ENCODE data around the gene ZNF222.

Gene ZNF222

DNA sequence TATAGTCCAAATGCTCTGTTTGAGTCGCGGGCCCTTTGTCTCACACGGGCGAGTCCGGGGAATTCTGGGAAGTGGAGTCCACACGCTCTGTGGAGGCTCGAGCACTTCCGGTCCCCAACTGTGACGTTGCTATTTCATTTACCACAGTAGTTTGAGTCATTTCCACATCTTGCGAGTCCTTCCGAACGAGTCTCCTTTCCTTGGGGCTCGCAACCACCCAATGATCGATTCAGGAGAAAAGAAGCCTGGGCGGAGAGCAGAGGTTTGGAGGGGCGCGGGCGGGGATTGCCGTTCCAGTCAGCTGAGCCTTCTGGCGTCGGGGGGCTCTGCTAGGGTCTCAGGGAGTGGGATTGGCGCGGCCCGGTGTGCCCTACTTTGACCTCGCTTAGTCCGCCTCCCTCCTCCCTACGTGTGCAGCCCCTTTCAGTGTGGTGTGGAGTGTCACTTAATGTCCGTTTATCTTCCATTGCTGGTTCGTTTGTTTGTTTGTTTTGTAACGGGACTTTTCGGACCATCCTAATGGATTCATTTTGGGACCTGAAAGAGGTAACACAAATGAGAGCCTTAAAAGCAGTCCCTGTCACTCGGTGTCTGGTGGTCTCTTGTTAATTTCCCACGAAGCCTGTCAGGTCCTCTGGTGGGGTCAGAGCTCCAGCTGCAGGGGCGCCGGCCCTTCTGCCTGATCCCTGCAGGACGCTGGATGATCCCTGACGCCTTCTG is at the start of gene ZNF222:
Gene ZNF222 (plus strand): TSS at position 163 of the 720 bp plus-strand sequence. CDS start 58 bp downstream, at position 221.
- DNase-seq (ENCODE audit: low read depth in 2 of 2) = peak; percentile 56 to 62

- DNase-seq (ENCODE audit: low read depth in 2 of 2) = no peak
Observed at GRCh38 chr19:43976732-43977131, 48.4 kb upstream of the ZNF222 start.

DNA sequence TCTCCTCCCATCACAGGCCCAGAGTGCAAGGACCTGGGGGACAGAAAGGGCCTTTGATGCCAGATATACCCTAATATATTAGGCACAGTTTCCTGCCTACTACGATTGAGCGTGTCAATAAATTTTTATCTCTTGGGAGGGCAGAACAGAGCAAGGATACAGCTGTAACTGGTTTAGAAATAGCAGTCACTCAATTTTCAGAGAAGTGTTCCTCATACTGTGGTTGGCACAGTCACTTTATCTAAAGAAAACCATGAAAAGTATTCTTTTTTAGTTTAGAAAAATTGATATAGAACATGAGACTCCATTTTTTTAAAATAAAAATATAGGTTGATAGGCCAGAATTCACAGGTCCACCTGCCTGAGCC is 41.7 kb upstream of the ZNF222 start:
- no peak for DNase-seq (ENCODE audit: low read depth in 2 of 2)

DNA sequence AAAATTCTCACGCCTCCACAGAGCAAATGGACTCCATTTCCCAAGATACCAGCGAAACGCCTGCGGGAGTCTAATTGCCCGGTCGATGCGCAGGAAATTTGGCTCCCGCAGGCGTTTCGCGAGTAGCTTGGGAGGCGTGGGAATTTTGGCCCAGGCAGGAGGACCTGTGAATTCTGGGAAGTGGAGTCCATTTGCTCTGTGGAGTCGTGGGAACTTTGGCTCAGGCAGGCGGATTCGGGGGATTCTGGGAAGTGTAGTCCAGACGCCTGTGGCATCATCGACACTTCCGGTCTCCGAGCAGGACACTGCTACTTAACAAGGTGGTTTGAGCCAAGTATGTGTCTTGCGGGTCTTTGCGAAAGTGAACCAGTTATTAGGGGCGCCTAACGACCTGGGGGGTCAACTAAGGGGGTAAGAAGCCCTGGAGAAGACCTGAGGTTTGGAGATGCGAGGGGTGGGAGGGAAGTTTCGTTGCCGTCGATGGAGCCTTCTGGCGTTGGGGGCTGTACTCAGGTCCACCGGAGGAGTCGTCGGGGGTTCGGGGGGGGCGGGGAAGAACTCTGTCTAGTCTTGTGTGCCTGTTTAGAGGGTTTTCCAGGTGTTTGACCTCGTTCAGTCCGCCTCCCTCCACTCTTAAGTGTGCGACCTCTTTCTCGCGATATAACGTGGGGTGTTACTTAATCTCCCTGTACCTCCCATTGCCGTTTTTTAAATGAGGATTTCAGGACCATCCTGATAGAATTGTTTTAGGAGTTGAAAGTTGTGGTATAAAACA is 41.1 kb upstream of the ZNF222 start, which contains the start of gene ZNF155:
Gene ZNF155 (plus strand): TSS at position 277 of the 775 bp plus-strand sequence. CDS start 4,356 bp downstream, outside the sequence.
- peak; percentile 49 to 51 for DNase-seq (ENCODE audit: low read depth in 2 of 2)

GRCh38 chr19:43984687-43985000 is 40.5 kb upstream of the ZNF222 start:
- DNase-seq (ENCODE audit: low read depth in 2 of 2) = no peak

- no peak for DNase-seq (ENCODE audit: low read depth in 2 of 2)
Observed at GRCh38 chr19:43997631-43998290, 27.4 kb upstream of the ZNF222 start.

GRCh38 chr19:44002212-44002565 is 23.0 kb upstream of the ZNF222 start:
- no peak for DNase-seq (ENCODE audit: low read depth in 2 of 2)

DNA sequence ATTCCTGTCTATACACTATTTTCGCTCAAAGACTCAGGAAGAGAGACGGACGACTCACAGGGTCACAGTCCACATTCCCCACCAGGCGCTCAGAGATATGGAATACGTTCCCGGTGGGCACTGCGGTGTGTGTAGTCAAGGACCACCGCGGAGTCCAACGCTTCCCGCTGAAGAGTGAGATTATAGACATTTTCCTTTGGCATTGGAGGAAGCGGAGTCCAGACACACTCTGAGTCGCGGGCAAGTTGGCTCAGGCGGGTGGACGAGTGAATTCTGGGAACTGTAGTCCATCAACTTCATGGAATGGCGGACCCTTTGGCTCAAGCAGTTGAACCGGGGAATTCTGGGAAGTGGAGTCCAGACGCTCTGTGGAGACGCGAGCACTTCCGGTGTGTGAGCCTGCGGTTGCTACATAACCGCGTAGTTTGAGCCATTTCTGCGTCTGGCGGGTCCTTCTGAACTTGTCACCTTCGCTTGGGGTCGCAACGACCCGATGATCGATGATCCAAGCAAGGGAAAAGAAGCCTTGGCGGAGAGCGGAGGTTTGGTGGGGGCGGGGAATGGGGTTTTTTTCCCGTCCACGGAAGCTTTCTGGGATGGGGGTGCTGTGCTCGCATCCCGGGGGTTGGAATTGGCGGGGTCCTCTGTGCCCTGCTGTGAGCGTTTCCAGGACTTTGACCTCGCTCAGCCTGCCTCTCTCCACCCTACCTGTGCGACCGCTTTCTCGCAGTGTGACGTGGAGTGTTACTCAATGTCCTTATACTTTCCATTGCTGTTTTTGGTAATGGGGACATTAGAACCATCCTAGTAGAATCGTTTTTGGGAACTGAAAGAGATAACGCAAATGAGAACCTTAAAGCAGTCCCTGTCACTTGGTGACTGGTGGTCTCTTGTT is 22.4 kb upstream of the ZNF222 start, which contains the start of gene ZNF230:
Gene ZNF230 (plus strand): TSS at position 392 of the 895 bp plus-strand sequence. CDS start 4,122 bp downstream, outside the sequence.
- peak; percentile 66 to 73 for DNase-seq (ENCODE audit: low read depth in 2 of 2)

DNA sequence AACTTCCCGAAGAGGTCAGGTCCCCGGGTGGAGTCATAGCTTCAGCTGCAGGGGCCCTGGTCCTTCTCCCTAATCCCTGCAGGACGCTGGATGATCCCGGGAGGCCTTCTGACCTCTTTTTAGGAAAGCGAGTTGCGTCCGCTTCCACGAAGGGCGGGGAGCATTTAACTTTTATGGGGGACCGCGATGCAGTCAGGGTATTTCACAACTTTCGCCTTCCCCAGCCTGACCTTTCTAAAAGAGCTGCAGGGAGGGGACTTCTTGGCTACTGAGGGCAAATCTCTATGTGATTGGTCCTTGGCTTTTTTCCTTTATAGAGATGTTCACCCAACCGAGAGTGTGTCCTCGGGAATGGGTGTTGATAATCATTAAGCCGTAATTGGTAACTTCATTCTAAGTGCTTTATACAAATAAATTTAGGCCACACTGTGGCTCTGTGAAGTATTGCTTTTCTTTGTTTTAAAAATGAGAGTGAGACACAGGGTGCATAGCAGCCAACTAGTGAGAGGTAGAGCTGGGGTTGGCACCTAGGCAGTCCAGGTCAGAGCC is 21.6 kb upstream of the ZNF222 start:
- no peak for DNase-seq (ENCODE audit: low read depth in 2 of 2)

- no peak for DNase-seq (ENCODE audit: low read depth in 2 of 2)
Observed at GRCh38 chr19:44005973-44006372, 19.2 kb upstream of the ZNF222 start.

DNA sequence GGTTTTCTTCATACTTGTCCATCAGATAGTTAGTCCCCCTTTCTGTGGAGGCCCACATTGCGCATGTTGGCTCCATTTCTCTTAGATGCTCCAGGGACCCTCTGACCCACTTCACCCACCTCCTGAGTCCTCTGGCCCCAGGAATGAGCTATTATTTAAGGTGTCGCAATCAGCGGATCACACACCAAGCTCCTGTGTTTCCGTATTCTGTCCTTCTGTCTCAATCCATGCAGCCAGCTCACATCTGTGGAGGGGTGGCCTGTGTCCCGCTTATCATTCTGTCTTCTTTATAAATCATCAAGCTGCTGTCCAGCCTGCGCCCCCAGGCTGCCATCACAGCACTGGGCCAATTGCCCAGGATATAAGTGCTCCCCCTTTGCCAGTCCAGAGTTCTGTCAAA is 17.7 kb upstream of the ZNF222 start:
- no peak for DNase-seq (ENCODE audit: low read depth in 2 of 2)

DNA sequence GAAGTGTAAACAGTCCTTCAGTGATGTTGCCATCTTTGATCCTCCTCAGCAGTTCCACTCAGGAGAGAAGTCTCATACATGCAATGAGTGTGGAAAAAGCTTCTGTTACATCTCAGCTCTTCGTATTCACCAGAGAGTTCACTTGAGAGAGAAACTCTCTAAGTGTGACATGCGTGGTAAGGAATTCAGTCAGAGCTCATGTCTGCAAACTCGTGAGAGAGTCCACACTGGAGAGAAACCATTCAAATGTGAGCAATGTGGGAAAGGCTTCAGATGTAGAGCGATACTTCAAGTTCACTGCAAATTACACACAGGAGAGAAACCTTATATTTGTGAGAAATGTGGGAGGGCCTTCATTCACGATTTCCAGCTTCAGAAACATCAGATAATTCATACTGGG is 14.7 kb upstream of the ZNF222 start:
- DNase-seq (ENCODE audit: low read depth in 2 of 2) = no peak

- no peak for DNase-seq (ENCODE audit: low read depth in 2 of 2)
Observed at GRCh38 chr19:44019498-44019897, 5.7 kb upstream of the ZNF222 start.

GRCh38 chr19:44021221-44021620 is 4.0 kb upstream of the ZNF222 start:
- no peak for DNase-seq (ENCODE audit: low read depth in 2 of 2)

DNA sequence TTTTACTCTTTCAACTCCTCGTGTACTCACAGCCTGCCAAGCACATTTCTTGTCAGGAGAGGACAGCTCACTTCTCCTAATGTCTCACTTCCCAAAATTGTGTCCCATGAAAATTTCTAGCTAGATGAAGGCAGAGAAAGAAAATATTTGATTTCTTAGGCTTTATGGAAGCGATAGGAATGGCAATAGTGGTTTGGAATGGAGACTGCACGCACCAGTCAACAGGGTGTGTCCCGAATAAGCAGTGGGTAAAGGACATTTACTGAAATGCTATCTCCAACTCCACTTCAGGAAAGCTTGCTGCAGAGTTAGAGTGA is 321 bp upstream of the ZNF222 start:
- no peak for DNase-seq (ENCODE audit: low read depth in 2 of 2)

DNA sequence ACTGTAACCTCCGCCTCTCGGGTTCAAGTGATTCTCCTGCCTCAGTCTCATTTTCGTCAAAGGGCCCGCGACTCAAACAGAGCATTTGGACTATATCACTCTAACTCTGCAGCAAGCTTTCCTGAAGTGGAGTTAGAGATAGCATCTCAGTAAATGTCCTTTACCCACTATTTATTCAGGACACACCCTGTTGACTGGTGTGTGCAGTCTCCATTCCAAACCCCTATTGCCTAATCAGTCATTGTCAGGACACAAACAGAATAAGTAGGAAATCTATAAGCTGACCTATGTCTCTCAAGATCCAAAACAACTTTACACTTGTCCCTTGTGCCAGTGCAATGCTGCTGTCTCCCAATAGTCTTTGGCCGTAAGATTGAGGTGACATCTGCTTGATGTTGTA is 1.4 kb downstream of the ZNF222 start:
- no peak for DNase-seq (ENCODE audit: low read depth in 2 of 2)

DNA sequence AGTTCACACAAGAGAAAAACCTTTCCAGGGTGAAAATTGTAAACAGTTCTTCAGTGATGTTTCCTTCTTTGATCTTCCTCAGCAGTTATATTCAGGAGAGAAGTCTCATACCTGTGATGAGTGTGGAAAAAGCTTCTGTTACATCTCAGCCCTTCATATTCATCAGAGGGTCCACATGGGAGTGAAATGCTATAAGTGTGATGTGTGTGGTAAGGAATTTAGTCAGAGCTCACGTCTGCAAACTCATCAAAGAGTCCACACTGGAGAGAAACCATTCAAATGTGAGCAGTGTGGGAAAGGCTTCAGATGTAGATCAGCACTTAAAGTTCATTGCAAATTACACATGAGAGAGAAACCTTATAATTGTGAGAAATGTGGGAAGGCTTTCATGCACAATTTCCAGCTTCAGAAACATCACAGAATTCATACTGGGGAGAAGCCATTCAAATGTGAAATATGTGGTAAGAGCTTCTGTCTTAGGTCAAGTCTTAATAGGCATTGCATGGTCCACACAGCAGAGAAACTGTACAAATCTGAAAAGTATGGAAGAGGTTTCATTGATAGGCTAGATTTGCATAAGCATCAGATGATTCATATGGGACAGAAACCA is 6.9 kb downstream of the ZNF222 start:
- DNase-seq (ENCODE audit: low read depth in 2 of 2) = no peak

DNA sequence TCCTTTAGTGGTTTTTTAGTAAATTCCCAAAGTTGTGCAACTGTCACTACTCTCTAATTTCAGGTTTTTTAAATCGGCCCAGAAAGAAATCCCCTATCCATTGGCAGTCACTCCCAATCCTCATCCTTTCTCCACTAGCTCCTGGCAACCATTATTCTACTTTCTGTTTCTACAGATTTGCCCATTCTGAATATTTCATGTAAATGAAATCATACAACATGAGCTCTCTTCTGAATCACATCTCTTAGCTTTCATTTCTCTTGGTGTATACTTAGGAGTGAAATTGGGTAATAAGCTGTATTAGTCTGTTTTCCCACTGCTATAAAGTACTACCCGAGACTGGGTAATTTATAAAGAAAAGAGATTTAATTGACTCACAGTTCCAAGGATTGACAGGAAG is 17.0 kb downstream of the ZNF222 start:
- no peak for DNase-seq (ENCODE audit: low read depth in 2 of 2)

GRCh38 chr19:44050740-44051649 is 25.8 kb downstream of the ZNF222 start:
- DNase-seq (ENCODE audit: low read depth in 2 of 2) = no peak

Data from stimulated activated CD8-positive, alpha-beta memory T cell treated with anti-CD3 and anti-CD28 coated beads, Interleukin-15, amount 100 ng/mL, for 4 hours (primary cell).